ENCODE data around the gene TWF2.

Gene TWF2

GRCh38 chr3:52237006-52237656 lies 1.8 kb downstream of the TWF2 start:
- DNase-seq: no peak

GRCh38 chr3:52236424-52236886 lies 2.5 kb downstream of the TWF2 start:
- no peak for DNase-seq

GRCh38 chr3:52234516-52235447 lies 4.2 kb downstream of the TWF2 start:
- DNase-seq: no peak

- DNase-seq: no peak
Measured at GRCh38 chr3:52233968-52234367, 5.0 kb downstream of the TWF2 start.

GRCh38 chr3:52233108-52233591 lies 5.8 kb downstream of the TWF2 start:
- DNase-seq: no peak

GRCh38 chr3:52232279-52233107 lies 6.5 kb downstream of the TWF2 start:
- no peak for DNase-seq

- no peak for DNase-seq
Measured at GRCh38 chr3:52231502-52232278, 7.3 kb downstream of the TWF2 start.

- no peak for DNase-seq
Measured at GRCh38 chr3:52230889-52231499, 8.0 kb downstream of the TWF2 start.

GRCh38 chr3:52230461-52230860 lies 8.5 kb downstream of the TWF2 start:
- no peak for DNase-seq

GRCh38 chr3:52229656-52230055 lies 9.3 kb downstream of the TWF2 start:
- no peak for DNase-seq

GRCh38 chr3:52228751-52229291 lies 10.1 kb downstream of the TWF2 start:
- DNase-seq: no peak

- no peak for DNase-seq
Measured at GRCh38 chr3:52228266-52228665, 10.7 kb downstream of the TWF2 start.

GRCh38 chr3:52227766-52228165 lies 11.2 kb downstream of the TWF2 start:
- DNase-seq: no peak

- no peak for DNase-seq
Measured at GRCh38 chr3:52227117-52227516, 11.8 kb downstream of the TWF2 start.

- no peak for DNase-seq
Measured at GRCh38 chr3:52226229-52226817, 12.6 kb downstream of the TWF2 start.

- no peak for DNase-seq
Measured at GRCh38 chr3:52225452-52226228, 13.3 kb downstream of the TWF2 start, which contains the start of gene TLR9. Gene TLR9, minus strand, starts transcription at chr3:52225645. Its CDS starts 116 bp downstream, at chr3:52225529.

- DNase-seq: no peak
Measured at GRCh38 chr3:52223449-52224408, 15.2 kb downstream of the TWF2 start.

- no peak for DNase-seq
Measured at GRCh38 chr3:52222319-52223221, 16.4 kb downstream of the TWF2 start.

Data from NCI-H1092 treated with DMSO at 0.1 percent for 48 hours (cell line).